Chondrocyte (in vitro differentiated cells): ENCODE data around the gene FAM13A. TPM values are rescaled to one million over a fixed set of nuclear protein-coding genes. Genes with fewer than 3 reads are reported as not detected.
"Not testable (repeated sequence)": the region's sequence is repeated elsewhere in the genome, so short reads cannot be mapped to it uniquely, and the experiment has no call there.

Experiments
- DNase-seq: peaks from one replicate; pipeline ENCODE4 v3.0.0; 2021; ENCODE audit warnings: mixed read lengths, low spot score
- H3K27ac Mint-ChIP-seq: one replicate; pipeline ENCODE4 v1.8.0; 2021; ENCODE audit warnings: mild to moderate bottlenecking, moderate library complexity, mixed read lengths; ENCODE audit not compliant: unreplicated experiment
- H3K27me3 Mint-ChIP-seq: 2 replicates; pipeline ENCODE4 v1.8.0; 2021; ENCODE audit warnings: low read depth, mixed read lengths
- H3K36me3 Mint-ChIP-seq: 2 replicates; pipeline ENCODE4 v1.8.0; 2021; ENCODE audit warnings: low read depth, mixed read lengths
- H3K4me1 Mint-ChIP-seq: 2 replicates; pipeline ENCODE4 v1.8.0; 2021; ENCODE audit warnings: low read depth, mild to moderate bottlenecking, mixed read lengths
- H3K4me3 Mint-ChIP-seq: one replicate; pipeline ENCODE4 v1.8.0; 2021; ENCODE audit warnings: mild to moderate bottlenecking, moderate library complexity, mixed read lengths; ENCODE audit not compliant: unreplicated experiment
- H3K9me3 Mint-ChIP-seq: 2 replicates; pipeline ENCODE4 v1.8.0; 2021; ENCODE audit warnings: low read depth, mixed read lengths
- CTCF ChIP-seq: fragments of 200-600 bp; sonication (generic); IDR thresholded peaks from 2 replicates; pipeline ENCODE4 v1.5.0; 2021; ENCODE audit warnings: antibody characterized with exemption, mild to moderate bottlenecking, moderate library complexity
- total RNA-seq: library from RNA; stranded (reverse); gene quantifications from 3 replicates; pipeline ENCODE4 v1.2.1, GENCODE V29; 2021

The FAM13A gene
- total RNA-seq, 1 donor from 2014 or later: 10.5 TPM

- H3K27ac Mint-ChIP-seq: no peak overlapping the region
- no peaks in the 10 kb centered on the region for H3K4me1 Mint-ChIP-seq
- no peak for DNase-seq
Observed at GRCh38 chr4:88858752-88859151, 198.2 kb downstream of the FAM13A start.

GRCh38 chr4:88857588-88857987 is 199.4 kb downstream of the FAM13A start:
- Mint-ChIP-seq H3K4me1 (no peaks in the 10 kb centered on the region), H3K9me3 (no peaks in the 10 kb centered on the region), H3K27ac (no peak overlapping the region), H3K4me3 (no peak overlapping the region), H3K27me3 (no peaks in the 10 kb centered on the region), H3K36me3 (no peaks in the 10 kb centered on the region)
- no peak for DNase-seq
- no peak for TF ChIP-seq CTCF

More at GRCh38 chr4:88858752-88859151, 198.2 kb downstream of the FAM13A start:
- Mint-ChIP-seq H3K9me3 (no peaks in the 10 kb centered on the region), H3K27me3 (no peaks in the 10 kb centered on the region), H3K4me3 (no peak overlapping the region), H3K36me3 (no peaks in the 10 kb centered on the region)
- no peak for TF ChIP-seq CTCF

- Mint-ChIP-seq H3K36me3 (peaks cover 3% of the 10 kb centered on the region), H3K4me1 (no peaks in the 10 kb centered on the region), H3K27me3 (no peaks in the 10 kb centered on the region), H3K9me3 (no peaks in the 10 kb centered on the region), H3K27ac (no peak overlapping the region), H3K4me3 (no peak overlapping the region)
- DNase-seq: no peak
- TF ChIP-seq CTCF: no peak
Observed at GRCh38 chr4:88854481-88854880, 202.5 kb downstream of the FAM13A start.

GRCh38 chr4:88853583-88853982 is 203.4 kb downstream of the FAM13A start:
- H3K27ac Mint-ChIP-seq, H3K4me3 Mint-ChIP-seq, DNase-seq, H3K27me3 Mint-ChIP-seq, H3K9me3 Mint-ChIP-seq, H3K4me1 Mint-ChIP-seq, H3K36me3 Mint-ChIP-seq: not testable (repeated sequence)

- TF ChIP-seq CTCF: no peak
- H3K27me3 Mint-ChIP-seq: no peaks in the 10 kb centered on the region
- no peak for DNase-seq
- peaks cover 10% of the 10 kb centered on the region for H3K4me1 Mint-ChIP-seq
- H3K27ac Mint-ChIP-seq: no peak overlapping the region
- no peaks in the 10 kb centered on the region for H3K9me3 Mint-ChIP-seq
- peaks cover 8% of the 10 kb centered on the region for H3K36me3 Mint-ChIP-seq
- no peak overlapping the region for H3K4me3 Mint-ChIP-seq
Observed at GRCh38 chr4:88846206-88846790, 210.7 kb downstream of the FAM13A start.

GRCh38 chr4:88843067-88843685 is 213.8 kb downstream of the FAM13A start:
- no peak overlapping the region for H3K27ac Mint-ChIP-seq
- H3K36me3 Mint-ChIP-seq: peaks cover 5% of the 10 kb centered on the region
- H3K4me1 Mint-ChIP-seq: peaks cover 10% of the 10 kb centered on the region
- H3K4me3 Mint-ChIP-seq: no peak overlapping the region
- no peak for TF ChIP-seq CTCF
- peaks cover 3% of the 10 kb centered on the region for H3K9me3 Mint-ChIP-seq
- H3K27me3 Mint-ChIP-seq: no peaks in the 10 kb centered on the region
- DNase-seq: no peak
